ENCODE data around the gene AKR1E2.

AKR1E2 gene

GRCh38 chr10:4894335-4894734 lies 68.3 kb downstream of the AKR1E2 start:
- DNase-seq (ENCODE audit: low read depth in 2 of 2) = no peak

Data from activated CD4-positive, alpha-beta T cell treated with anti-CD3 and anti-CD28 coated beads for 24 hours (primary cell).